Fibroblast of pulmonary artery (primary cell): ENCODE results near the gene CELF4.
A peak's percentile ranks its signal among the peaks of the same experiment; 100 is the strongest.

Experiments
- DNase-seq: peaks from one replicate; pipeline ENCODE4 v3.0.0-alpha.2; 2010; ENCODE audit warnings: low read depth
- H3K4me3 ChIP-seq: replicated peaks from 2 replicates; pipeline ENCODE4 v1.5.1; 2011; ENCODE audit warnings: low read depth, mild to moderate bottlenecking, control low read depth, low read length, moderate library complexity
- CTCF ChIP-seq: IDR thresholded peaks from 2 replicates; pipeline ENCODE4 v1.5.1; 2011; ENCODE audit warnings: mild to moderate bottlenecking, control low read depth, low read length, inconsistent platforms; ENCODE audit errors: missing control alignments

CELF4 gene

DNA sequence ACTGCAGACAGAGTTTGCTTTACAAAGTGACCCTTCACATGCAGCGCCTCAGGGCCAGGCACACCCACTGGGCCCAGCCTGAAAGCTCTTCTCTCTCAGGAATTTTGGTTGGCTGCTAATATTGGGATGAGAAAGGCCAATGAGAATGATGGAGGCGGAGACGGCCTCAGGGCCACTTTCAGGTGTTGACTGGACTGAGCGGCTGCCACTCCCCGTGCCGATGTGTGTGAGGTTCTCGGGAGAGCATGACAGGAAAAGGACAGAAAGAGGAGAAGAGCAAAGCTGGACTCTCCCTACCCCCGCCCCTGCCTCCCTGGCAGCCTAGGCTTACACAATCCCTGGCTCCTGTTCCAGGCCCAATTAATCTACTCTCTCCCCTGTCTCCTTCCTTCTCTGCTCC lies 155.7 kb downstream of the CELF4 start:
- no peak for TF ChIP-seq CTCF
- no peak for DNase-seq
- H3K4me3 ChIP-seq, result no peak overlapping the region

- no peak for DNase-seq
- H3K4me3 ChIP-seq, result no peak overlapping the region
- no peak for TF ChIP-seq CTCF
Measured at GRCh38 chr18:37408676-37409265, 156.8 kb downstream of the CELF4 start.

DNA sequence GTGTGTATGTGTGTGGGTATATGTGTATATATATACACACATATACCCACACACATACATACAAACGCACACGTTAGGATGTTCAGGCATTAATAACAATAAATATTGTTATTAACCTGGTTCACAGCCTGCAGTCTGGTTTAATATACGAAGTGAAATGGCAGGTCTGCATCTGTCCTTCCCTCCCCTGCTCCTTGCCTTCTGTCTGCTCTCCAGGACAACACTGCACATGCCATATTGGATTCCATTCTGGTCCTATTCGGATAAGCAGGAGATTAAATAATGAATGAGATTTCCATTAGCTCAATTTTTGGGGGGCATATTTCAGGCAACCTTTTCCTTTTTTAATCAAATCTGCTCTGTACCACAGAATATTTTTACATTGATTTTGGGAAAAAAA lies 158.0 kb downstream of the CELF4 start:
- H3K4me3 ChIP-seq, result no peak overlapping the region
- no peak for DNase-seq
- no peak for TF ChIP-seq CTCF

DNA sequence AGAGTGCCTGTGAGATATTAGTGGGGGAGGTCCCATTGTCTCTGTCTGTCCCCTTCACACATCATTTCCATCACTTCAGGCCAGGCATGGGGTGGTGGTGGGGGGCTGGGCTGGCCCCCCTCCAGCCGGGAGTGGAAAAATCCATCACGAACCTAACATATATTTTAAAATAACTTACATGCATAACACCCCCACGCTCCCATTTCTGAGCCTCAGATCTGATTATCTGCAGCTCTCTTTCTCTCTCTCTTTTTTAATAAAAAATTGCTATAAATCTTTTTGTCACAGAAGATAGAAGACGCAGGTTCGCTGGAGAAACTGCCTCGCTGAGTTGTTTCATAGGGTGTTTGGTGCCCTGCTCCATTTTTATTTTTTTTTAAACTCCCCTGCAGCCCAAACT lies 159.8 kb downstream of the CELF4 start:
- no peak for DNase-seq
- no peak for TF ChIP-seq CTCF

GRCh38 chr18:37405229-37405628 lies 160.4 kb downstream of the CELF4 start:
- TF ChIP-seq CTCF, result no peak
- no peak overlapping the region for H3K4me3 ChIP-seq
- DNase-seq, result no peak

More for the DNA sequence above, 159.8 kb downstream of the CELF4 start:
- no peak overlapping the region for H3K4me3 ChIP-seq

- TF ChIP-seq CTCF, result no peak
- no peak overlapping the region for H3K4me3 ChIP-seq
Measured at GRCh38 chr18:37403788-37404187, 161.8 kb downstream of the CELF4 start.

GRCh38 chr18:37403100-37403781 lies 162.4 kb downstream of the CELF4 start:
- no peak overlapping the region for H3K4me3 ChIP-seq
- peak; percentile 77 for DNase-seq
- TF ChIP-seq CTCF, result no peak

More at GRCh38 chr18:37403788-37404187, 161.8 kb downstream of the CELF4 start:
- DNase-seq, result no peak
